GM12878 (cell line): Measurements from ENCODE around the gene WDFY3.

Source experiments
- BCL11A ChIP-seq: IDR thresholded peaks from 2 replicates; pipeline ENCODE4 v1.6.1; 2011; ENCODE audit warnings: low read depth, low read length
- CREB1 ChIP-seq: IDR thresholded peaks from 2 replicates; pipeline ENCODE4 v1.6.1; 2012; ENCODE audit warnings: low read depth, mild to moderate bottlenecking, inconsistent platforms
- CTCF ChIP-seq, 3 experiments: IDR thresholded peaks in 2 of 3; conservative IDR thresholded peaks in 1 of 3; 2 replicates each; pipeline ENCODE4 v1.5.1; 2011; ENCODE audit warnings: low read depth in 3 of 3, low read length in 3 of 3, mild to moderate bottlenecking in 3 of 3, control low read depth in 2 of 3, moderate library complexity in 2 of 3, inconsistent platforms in 1 of 3, mixed read lengths in 1 of 3; ENCODE audit not compliant: control insufficient read depth in 2 of 3, insufficient read depth in 1 of 3; ENCODE audit errors: extremely low read depth in 1 of 3
- SMARCA5 ChIP-seq: fragments of 450-650 bp; IDR thresholded peaks from 2 replicates; pipeline ENCODE4 v1.6.1; 2017; ENCODE audit warnings: mild to moderate bottlenecking

DNA sequence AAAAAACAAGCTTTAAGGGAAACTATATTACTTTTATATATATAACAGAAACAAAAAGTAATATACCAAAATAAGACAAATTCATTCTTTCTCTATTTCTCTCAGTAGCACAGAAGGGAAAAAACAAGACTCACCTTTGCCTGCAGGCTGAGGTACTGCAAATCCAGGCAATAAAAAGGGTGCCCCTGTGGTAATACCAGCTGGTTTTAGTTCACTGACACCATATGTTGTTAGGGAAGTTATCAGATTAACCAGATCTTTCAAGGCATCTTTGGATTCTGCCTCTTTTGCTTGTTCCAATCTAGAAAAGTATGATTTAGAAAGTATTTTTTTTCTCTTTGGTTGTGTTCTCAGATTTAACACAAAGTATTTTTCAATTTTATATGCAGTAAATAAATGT is 139.8 kb downstream of the WDFY3 start:
- no peak for TF ChIP-seq CTCF (IDR thresholded peaks at IDR 0.05 in 2 of 3, conservative IDR thresholded peaks at IDR 0.05 in 1 of 3; ENCODE audit: control insufficient read depth in 2 of 3, extremely low read depth in 1 of 3, insufficient read depth in 1 of 3, low read depth in 3 of 3, low read length in 3 of 3)
- no peak for TF ChIP-seq CREB1
- TF ChIP-seq BCL11A = no peak
- no peak for TF ChIP-seq SMARCA5
